NCI-H526 (cell line): ENCODE results near the gene ZC2HC1B.

ENCODE experiments used
- DNase-seq, 2 experiments: peaks; one replicate each; lab custom pipeline; 2025; lab: John Stamatoyannopoulos, UW

ZC2HC1B gene

DNA sequence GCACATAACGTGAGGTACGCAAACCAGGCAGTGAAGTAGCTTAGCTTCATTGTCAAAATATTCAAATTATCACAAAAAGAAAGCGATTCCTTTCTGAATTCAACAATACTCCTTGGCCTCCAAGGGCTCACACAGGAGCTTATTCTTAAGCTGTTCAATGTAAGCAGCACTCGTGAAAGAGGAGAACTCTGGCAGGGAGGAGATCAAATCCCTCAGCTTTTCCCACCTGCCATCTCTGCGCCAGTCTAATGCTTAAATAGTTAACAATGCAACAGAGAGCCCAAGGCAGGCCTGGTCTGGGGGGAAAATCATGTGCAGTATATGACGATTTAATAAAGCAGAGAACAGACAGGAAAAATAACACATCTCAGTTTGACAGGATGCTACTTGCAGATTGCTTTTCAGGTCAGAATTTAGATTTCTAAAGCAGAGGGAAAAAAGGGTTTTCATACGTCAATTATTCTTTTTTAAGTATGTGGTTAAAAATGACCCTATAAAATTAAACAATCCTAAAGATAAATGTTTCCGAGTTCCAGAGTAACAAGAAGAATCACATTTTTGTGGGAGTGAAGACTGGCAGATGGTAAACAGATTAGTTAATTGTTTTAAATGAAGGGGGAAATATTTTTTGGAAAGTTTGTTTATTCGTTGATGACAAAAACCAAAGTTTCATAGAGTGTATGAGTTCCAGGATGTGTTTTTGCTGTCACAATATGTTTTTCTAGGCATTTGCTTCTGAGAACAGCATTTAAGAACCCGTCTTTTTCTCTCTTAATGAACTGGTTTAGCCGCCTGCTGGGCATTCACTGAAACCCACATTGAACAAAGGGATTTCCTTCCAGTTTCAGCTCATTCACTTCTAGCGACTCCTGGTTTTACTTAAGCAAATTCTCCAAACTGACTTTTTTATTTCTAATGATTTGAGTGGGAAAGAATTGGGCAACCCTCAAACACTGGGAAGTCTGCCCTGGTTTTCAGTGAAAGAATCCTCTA lies 97.9 kb downstream of the ZC2HC1B start:
- DNase-seq, result peak; percentile 53 to 55

DNA sequence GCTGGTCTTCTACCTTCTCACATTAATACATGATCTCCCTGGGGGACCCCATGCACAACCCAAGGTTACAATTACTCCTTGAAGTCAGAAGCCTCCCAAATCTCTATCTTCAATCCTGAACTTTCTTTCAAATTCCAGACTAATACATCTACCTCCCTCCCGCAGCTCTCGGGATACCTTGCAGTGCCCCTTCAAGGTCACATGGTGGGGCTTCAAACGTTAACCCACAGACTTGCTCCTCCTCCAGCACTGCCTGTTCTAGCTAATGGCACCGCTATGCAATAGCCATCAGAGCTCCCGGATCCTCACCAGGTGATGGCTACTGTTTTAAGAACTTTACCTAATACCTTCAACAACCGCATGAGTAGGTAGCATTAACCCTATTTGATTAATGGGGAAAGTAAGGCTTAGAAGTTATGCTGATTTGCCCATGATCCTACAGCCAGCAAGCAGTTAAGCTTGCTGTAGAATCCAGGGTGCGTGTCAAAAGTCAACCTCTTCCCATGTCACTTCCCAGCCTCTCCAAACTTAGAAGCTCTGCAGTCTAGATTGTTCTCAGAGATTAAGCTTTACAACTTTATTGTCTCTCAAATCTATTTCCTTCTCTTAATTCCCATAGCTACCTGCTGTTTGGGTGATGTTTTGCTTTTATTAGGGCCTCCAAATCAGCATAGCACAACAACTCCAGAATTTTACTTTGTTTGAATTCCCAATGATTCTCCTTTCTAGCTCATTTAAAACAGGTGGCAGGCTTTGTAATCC lies 99.1 kb downstream of the ZC2HC1B start:
- no peak for DNase-seq

DNA sequence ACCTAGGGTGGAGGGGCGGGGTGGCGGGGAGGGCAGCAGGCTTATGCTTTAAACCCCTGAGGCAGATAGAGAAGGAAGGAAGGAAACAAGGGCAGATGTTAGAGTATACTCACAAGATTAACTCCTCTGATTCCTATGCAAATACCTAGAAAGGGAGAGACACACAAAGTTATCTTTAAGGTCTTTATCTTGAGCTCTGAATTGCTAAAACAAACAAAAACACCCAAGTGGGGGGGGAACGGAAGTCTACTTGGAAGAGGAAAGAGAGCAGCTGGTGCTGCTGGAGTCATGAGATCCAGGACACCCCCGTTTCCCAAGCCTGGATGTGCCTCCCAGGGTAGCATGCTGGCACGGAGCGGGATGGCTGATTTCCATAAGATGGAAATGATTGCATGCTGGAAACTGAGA lies 100.4 kb downstream of the ZC2HC1B start:
- peak; percentile 49 to 83 for DNase-seq

DNA sequence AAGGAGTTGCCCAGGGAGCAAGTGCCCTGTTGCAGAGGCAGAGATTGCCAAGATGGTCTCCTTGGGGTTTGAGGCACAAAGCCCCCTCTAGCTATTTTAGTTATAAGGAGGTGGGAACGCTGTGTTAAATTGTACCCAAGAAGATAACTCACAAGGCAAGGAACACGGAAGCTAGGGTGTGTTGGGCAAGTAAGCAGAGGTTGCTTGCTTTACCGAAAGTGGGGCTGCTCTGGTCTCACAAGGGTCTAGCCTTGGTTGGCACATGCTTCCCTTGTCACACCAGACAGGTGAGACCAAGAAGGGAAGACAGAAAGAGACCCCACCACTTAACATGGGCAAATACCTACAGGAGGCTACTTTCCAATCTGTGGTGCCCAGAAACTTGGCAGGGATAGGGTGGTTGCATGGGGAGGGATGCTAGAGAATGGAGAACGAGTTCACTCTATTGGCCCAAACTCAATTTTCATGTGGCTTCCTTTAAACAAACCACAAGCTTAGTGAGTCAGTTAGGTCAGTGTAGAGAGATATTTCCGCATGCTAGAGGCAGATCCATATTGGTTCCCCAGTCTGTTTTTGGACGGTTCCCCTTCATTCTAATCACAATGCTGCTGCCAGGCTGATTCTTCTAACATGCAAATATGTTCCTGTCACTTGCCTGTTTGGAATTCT lies 101.4 kb downstream of the ZC2HC1B start:
- peak in 1 of 2 experiments; percentile 15 for DNase-seq

DNA sequence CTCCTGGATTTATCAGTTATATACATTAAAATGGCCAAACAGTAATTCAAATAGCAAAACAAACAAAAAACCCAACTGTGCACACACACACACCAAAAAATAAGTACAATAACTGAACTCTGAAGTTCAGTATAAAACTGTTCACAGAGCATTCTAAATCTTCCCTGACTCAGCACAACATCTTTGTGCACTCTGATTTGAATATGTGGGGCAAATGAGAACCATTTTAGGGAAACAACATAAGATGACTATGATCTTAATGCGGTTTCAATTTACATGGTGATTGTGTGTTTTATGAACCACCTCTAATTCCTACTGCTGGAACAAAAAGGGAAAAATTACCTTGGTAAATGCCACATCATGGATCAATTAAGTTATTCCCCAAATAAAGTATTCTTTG lies 102.0 kb downstream of the ZC2HC1B start:
- DNase-seq, result peak in 1 of 2 experiments; percentile 30

DNA sequence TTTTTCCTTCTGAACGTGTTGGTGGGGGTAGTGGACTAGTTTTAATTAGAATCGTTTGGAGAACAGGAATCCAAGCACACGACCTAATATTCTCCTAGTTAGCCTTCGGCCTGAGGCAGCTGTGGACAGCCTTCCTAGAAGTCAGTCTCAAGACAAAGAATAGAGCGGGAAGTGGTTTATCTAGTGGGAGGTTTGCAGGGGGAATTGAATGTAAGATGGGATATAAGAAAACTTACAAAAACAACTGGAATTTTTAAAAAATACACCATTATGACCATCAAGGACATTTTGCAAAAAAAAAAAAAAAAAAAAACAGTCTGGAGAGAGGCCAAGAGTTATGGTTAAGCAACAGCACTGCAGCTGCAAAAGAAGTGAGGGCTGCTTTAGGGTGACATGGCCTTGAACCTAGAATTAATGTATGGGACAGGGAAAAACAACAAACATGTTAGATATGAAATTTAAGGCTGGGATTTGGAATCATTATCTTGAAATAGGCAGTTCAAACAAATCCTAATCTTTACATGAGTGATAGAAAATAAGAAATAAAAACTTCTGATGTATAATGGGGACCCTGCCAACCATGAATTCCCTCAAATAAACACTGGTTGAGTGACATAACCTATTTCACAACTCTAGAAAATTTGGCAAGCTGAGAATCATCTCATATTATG lies 103.6 kb downstream of the ZC2HC1B start:
- no peak for DNase-seq

DNA sequence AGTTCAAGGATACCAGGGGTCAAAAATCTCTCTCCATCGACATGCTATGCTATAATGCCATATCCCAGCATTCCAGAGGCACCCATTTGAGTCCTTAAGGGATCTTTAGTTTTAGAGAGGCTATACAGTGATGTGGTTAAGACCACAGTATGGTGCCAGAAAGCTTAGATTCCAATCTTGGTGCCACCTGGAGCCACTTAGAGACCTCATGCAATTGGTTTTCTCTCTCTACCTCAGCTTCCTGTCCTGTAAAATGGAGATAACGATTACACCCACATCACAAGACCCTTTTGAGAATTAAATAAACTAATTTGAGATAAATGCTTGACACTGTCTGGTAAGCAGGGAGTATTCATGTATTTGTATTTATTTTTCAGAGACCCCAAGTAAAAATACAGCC lies 104.8 kb downstream of the ZC2HC1B start:
- DNase-seq, result no peak

DNA sequence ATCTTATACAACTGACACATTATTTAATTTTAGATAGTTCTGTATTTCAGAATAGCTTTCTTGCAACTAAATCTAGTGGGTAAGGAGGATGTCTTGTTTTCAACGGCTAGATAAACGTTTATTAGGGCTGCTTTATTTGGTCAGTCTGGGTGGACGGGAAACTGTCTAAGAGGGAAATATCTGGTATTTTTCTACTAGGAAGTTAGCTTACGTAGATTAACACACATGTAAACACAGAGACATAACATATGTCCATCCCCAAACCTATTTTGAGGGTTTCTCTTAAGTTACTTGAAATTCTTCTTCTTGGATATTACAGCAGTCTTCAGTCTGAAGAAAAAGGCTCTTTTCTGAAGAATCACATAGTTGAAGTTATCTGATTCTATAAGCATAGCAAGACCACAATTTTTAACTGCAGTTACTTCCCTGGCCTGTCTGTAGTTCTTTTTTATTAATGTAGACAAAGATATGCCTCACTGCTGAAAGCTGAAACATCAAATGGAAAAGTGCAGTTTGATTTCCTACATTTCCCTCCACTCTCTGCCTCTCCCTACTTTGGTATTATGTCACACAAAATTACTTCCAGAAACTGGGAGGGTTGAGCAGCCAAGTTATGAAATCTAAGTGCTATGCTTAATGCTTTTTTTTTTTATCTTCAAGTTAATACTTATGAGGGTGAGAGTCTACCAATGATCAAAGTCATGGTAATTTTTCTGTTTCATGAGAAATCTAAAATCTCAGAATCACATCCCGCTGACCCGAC lies 106.4 kb downstream of the ZC2HC1B start:
- DNase-seq, result no peak

DNA sequence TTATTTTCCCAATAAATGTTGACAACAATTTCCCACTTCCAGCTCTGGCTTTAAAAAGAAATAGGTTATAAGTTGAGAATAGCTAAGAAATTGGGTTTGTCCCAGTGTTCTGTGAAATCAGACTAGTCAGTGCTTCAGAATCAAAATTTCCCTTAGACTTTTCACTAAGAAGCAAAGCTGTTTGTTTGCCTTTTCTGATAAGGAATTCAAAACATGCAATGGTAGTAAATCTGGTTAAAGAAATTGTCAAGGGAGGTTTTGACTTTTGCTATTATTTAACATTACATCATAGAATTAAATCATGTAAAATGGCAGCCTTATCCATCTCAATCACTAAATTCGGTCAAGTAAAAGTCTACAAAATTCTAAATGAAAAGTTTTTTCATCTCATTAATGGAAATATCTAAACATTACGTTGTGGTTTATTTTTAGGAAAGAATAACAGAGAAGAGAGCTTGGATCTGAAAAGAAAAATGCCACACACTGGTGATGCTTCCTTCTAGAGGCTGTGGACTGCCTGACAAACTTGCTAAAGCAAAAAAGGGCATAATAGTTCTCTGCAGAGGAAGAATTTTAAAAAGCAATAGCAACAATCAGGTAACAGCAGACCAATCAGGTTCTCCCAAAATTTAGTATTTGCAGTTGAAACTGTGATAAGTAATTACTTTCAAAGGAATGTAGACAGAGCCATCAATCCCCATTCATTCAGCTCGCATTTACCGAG lies 107.4 kb downstream of the ZC2HC1B start:
- DNase-seq, result no peak

DNA sequence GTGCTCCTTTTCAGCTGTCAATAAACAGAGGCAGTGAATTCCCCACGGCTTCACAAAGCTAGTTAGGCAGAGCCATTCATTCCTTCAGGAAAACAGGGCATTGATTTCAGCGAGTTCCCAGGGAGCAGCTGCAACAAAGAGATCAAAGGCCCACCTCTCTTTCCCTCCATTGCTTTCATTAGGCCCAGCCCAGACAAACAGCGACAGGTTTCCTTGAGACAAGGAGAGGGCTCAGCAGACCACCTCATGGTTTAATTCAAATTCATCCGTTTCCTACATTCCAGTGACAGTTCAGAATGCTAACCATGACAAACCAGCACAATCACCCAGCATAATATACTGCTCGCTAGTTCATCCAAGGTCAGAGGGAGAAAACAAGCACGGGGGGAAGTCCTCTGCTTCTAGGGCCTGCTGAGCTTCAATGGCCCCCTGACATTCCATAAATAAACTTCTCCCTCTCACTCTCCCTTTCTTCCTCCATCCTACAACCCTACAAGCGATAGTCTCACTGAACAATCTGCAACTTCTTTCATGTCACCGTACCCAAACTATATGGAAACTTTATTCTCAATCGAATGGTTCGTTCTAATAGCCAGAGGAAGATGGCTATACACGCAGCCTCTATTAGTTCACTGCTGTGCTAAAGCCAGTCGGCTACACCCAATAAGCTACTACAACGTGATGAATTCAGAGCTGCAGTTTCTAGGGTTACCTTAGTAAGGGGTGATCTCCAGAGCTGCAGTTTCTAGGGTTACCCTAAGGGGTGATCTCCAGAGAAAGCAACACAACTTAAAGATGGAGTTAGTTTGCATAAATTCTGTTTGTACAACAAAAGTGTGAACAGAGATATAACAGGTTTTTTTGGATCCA lies 109.1 kb downstream of the ZC2HC1B start:
- no peak for DNase-seq

DNA sequence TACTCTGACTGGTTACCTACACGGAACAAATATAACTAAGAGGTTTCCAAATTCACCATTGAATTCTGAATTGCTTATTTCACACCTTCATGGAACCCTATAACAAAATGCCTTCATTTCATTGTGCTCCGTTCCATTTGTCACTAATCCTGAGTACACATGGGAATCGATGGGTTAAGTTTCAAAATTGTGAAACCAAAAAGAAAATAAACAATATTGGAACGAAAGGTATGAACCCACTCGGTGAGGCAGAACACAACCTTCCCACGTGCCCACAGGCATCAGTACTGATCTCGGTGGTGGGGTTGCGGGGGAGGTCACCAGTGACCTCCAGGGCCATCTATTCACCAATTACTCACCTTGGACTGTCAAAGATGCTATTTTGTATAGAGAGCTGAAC lies 109.8 kb downstream of the ZC2HC1B start:
- no peak for DNase-seq

DNA sequence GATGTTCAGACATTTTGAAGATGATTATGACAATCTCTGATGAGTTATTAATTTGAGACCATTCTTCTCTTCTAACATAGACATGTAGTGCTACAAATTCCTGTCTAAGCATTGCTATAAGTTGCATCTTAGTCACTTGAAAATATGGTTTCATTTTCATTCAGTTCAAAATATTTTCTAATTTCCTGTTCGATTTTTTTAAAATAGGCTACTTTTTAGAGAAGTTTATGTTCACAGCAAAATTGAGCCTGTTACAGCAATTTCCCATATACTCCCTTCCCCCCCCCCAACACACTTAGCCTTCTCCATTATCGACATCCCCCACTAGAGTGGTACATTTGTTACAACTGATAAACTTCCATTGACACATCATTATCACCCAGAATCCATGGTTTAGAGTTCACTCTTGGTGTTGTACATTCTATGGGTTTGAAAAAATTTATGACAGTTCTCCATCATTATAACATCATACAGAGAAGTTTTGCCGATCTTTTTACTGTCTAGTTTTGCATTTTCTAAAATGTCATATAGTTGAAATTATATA lies 112.6 kb downstream of the ZC2HC1B start:
- DNase-seq, result no peak

DNA sequence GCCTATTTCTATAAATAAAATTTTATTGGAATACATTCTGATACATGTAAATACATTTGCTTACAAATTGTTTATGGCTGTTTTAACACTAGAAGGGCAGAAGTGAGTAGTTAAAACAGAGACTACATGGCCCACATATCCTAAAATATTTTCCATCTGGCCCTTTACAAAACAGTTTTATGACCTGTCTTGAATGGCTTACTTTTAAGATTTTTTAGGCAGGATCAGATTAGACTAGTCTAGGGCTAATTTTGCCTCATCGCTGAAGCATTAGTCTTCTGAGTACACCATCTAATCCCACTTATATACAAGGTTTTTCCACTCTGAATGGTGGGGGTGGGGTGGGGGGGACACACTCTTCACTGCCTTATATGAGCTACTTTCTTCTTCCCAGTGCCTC lies 116.6 kb downstream of the ZC2HC1B start:
- no peak for DNase-seq

DNA sequence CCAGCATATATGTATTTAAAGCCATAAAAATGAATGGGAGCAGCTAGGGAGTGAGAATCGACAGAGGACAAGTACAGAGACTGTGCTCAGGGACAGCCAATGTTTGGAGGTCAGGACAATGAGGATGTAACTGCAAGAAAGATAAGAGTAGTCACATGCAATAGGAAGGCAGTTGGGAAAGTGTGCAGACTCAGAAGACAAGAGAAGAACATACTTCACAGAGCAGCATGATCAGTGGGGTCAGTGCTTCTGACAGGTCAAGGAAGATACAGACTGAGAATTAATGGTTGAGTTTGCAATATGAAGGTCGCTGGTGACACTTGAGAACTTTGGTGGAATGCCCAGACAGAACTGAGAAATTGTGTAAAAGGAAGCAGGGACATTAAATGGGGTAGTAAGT lies 118.7 kb downstream of the ZC2HC1B start:
- no peak for DNase-seq

DNA sequence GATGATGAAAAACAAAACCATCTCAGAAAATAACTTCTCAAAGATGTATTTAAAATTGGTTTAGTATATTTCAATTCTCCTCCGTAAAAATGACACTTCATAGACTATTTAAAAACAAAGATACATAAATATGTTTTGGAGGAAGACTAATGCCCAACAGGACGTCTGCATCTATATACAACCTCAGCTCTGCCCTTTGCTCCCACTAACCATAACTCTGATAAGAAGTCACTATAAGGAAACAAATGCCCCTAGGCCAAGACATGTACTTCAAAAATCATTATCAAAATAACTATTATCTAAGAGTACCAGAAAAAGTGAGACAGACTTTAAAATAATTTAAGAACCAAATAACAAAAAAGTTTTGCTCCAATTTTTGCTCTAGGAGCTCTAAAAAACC lies 120.4 kb downstream of the ZC2HC1B start:
- DNase-seq, result no peak

DNA sequence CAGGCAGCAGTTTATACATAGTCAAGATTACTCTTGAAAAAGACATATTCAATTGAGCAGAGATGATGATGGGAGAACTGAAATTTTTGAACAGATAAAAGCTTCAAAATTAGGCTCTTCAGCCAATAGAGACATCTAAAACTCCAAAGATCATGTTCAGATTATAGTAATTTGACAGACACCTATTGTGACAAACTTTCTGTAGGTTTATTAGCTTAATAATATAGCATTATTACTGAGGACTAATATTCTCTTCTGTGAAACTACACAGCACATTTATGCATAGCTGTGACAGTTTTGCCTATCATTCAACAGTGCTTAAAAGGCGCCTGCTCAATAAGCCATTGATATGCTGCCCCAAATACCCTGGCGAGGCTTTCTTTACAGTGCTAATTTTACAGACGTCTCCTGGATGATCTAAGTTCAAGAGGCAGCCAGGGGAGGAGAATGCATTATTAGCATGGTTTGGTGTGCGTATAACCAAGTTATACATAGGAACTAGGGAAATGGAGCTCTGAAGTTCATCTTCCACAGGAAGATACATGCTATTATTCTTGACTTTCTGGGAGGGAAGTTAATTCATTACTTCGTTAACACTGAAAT lies 122.3 kb downstream of the ZC2HC1B start:
- no peak for DNase-seq
